Coronary artery (tissue), 2 donors: ENCODE data around the gene SLC25A23.

Source experiments
- DNase-seq: peaks from one replicate; pipeline ENCODE4 v3.0.0-alpha.2; 2017; ENCODE audit warnings: low spot score
- H3K27ac ChIP-seq, 2 donors: fragments of 200-600 bp; sonication (generic); one replicate each; pipeline ENCODE4 v1.5.1; 2016 to 2019
- H3K4me3 ChIP-seq: fragments of 200-600 bp; sonication (generic); 2 replicates; pipeline ENCODE4 v1.5.1; 2016; ENCODE audit warnings: mild to moderate bottlenecking, moderate library complexity
- CTCF ChIP-seq: fragments of 200-600 bp; sonication (generic); IDR thresholded peaks from one replicate; pipeline ENCODE4 v1.5.1; 2019; ENCODE audit warnings: antibody characterized with exemption

The SLC25A23 gene

DNA sequence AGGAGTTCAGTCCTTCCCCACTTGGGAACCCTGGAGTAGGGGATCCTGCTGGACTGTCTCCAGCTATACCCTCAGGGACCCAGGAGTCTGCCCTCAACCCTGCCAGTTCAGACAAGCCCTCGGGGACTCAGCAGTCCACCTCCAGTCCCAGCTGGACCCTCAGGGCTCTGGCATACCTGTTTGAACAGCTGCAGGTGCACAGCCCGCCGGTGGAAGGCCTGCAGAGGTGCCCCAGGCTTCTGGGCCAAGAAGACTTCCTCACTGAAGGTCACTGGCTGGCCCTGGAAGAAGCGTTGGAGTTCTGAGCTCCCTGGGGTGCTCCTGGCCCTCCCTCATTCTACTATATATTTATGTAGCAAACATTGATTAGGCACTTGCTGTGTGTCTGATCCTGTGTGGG lies 13.1 kb upstream of the SLC25A23 start:
- Histone ChIP-seq H3K4me3 (no peak overlapping the region), H3K27ac (no peak overlapping the region)
- no peak for TF ChIP-seq CTCF
- no peak for DNase-seq

DNA sequence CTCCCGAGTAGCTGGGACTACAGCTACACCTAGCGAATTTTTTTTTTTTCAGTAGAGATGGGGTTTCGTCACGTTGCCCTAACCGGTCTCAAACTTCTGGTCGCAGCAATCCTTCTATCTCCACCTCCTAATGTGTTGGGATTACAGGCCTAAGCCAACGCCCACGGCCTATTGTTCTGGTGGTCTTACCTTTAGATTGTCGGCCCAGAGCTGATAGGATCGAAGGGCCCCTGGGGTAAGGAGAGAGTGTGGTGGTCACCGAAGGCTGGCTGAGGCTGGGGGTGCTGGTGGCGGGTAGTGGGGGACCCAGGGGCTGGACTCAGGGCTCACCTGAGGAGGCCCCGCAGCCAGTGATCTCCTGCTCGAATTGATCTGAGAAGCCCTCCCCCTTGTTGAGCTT lies 11.5 kb upstream of the SLC25A23 start:
- H3K27ac ChIP-seq = no peak overlapping the region
- no peak for TF ChIP-seq CTCF
- DNase-seq = no peak
- H3K4me3 ChIP-seq = no peak overlapping the region

- no peak for DNase-seq
- H3K27ac ChIP-seq = no peak overlapping the region
- no peak for TF ChIP-seq CTCF
- H3K4me3 ChIP-seq = no peak overlapping the region
Measured at GRCh38 chr19:6470173-6470572, 10.6 kb upstream of the SLC25A23 start.

DNA sequence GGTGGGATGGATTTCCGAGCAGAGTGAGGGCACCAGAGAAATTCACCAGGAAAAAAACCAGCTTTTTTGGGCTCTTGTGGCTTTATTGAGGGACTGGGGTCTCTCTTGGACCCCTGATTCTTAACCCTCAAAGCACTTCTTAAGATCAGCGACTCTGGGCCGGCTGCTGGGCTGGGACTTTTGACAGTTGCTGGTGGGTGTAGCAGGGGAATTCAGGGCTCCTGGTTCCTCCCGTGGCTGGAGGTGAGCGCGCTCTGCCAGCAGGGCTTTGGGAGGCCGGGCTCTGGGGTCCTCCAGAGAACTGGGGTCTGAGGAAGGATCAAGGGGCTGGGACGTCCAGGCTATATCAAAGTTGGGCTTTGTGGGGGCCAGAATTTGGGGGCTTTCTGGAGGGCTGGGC lies 7.8 kb upstream of the SLC25A23 start:
- TF ChIP-seq CTCF = no peak
- Histone ChIP-seq H3K4me3 (no peak overlapping the region), H3K27ac (no peak overlapping the region)
- DNase-seq = no peak

- TF ChIP-seq CTCF = no peak
- no peak for DNase-seq
- Histone ChIP-seq H3K4me3 (no peak overlapping the region), H3K27ac (no peak overlapping the region)
Measured at GRCh38 chr19:6466526-6467248, 7.1 kb upstream of the SLC25A23 start.

GRCh38 chr19:6465663-6466062 lies 6.1 kb upstream of the SLC25A23 start:
- TF ChIP-seq CTCF = no peak
- Histone ChIP-seq H3K27ac (no peak overlapping the region), H3K4me3 (no peak overlapping the region)
- DNase-seq = no peak

- no peak for TF ChIP-seq CTCF
- H3K4me3 ChIP-seq = no peak overlapping the region
- DNase-seq = no peak
- no peak overlapping the region for H3K27ac ChIP-seq
Measured at GRCh38 chr19:6465006-6465405, 5.4 kb upstream of the SLC25A23 start.
